ENCODE data around the gene CMTM3.

The CMTM3 gene

GRCh38 chr16:66634527-66635196 lies 30.2 kb downstream of the CMTM3 start:
- TF ChIP-seq ZFX (IDR thresholded peaks at IDR 0.05; ENCODE audit: borderline replicate concordance): no peak
- TF ChIP-seq CTCF (IDR thresholded peaks at IDR 0.05): no peak
- no peak overlapping the region for H3K27ac ChIP-seq

- H3K27ac ChIP-seq: no peak overlapping the region
These were observed 30.9 kb downstream of the CMTM3 start for GRCh38 chr16:66635406-66635805.

GRCh38 chr16:66636199-66636598 lies 31.7 kb downstream of the CMTM3 start:
- TF ChIP-seq ZFX (IDR thresholded peaks at IDR 0.05; ENCODE audit: borderline replicate concordance): no peak
- TF ChIP-seq CTCF (IDR thresholded peaks at IDR 0.05): no peak
- H3K27ac ChIP-seq: no peak overlapping the region

More at GRCh38 chr16:66635406-66635805, 30.9 kb downstream of the CMTM3 start:
- TF ChIP-seq ZFX (IDR thresholded peaks at IDR 0.05; ENCODE audit: borderline replicate concordance) (no peak), CTCF (IDR thresholded peaks at IDR 0.05) (no peak)

GRCh38 chr16:66637806-66638205 lies 33.3 kb downstream of the CMTM3 start:
- H3K27ac ChIP-seq: no peak overlapping the region
- TF ChIP-seq CTCF (IDR thresholded peaks at IDR 0.05) (no peak), ZFX (IDR thresholded peaks at IDR 0.05; ENCODE audit: borderline replicate concordance) (no peak)

DNA sequence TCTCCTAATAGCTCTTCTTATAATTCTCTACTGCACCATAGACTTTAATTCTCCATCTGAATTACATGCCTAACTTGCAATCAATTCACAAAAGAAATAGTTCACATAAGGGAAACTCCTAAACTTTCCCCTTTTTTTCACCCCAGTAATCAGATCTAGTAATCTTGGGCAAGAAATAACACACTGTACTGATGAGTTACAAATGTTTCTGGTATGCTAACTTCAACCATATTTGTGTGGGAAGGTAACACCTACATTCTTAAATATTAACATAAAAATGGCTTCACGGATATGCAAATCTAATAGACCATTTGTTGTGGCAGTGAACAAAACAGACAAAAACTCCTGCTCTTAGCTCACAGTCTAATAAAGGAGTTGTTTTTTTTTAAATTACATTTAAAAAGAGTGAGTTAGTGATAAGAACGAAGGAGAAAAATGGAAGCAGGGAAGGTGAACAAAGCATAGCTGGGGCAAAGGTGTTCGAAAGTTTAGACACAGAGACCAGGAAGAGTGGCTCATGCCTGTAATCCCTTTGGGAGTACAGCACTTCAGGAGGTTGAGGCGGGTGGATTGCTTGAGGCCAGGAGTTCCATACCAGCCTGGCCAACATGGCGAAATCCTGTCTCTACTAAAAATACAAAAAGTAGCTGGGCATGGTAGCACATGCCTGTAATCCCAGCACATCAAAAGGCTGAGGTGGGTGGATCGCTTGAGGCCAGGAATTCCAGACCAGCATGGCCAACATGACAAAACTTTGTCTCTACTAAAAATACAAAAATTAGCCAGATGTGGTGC lies 34.8 kb downstream of the CMTM3 start:
- TF ChIP-seq CTCF (IDR thresholded peaks at IDR 0.05) (no peak), ZFX (IDR thresholded peaks at IDR 0.05; ENCODE audit: borderline replicate concordance) (no peak)
- no peak overlapping the region for H3K27ac ChIP-seq

GRCh38 chr16:66640724-66641314 lies 36.3 kb downstream of the CMTM3 start:
- no peak for TF ChIP-seq CTCF (IDR thresholded peaks at IDR 0.05)
- no peak for TF ChIP-seq ZFX (IDR thresholded peaks at IDR 0.05; ENCODE audit: borderline replicate concordance)
- H3K27ac ChIP-seq: no peak overlapping the region

DNA sequence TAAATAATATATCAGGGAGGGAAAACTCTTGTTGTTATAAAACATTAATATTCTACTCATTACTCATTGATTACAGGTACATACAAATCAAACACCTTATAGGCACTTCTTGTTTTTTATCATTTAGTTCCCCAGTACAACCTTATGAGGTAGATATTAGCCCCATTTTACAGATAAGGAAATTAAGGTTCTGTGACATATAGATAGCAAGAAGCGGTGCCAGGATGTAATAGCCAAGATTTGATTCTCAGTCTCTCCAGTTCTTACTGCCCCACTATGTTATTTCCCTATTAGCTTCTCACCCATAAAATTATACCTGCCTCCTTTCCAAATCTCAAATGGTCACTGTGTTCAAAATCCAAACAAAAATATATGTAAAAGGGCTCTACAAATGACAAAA lies 36.9 kb downstream of the CMTM3 start:
- H3K27ac ChIP-seq: no peak overlapping the region
- TF ChIP-seq ZFX (IDR thresholded peaks at IDR 0.05; ENCODE audit: borderline replicate concordance) (no peak), CTCF (IDR thresholded peaks at IDR 0.05) (no peak)
